GM18868 (cell line): Measurements from ENCODE around the gene IKZF1.

Source experiments
- ATAC-seq: cut with Tn5 transposase; IDR thresholded peaks from one replicate; pipeline ENCODE4 v1.9.1; 2021; ENCODE audit warnings: mild to moderate bottlenecking, moderate library complexity; ENCODE audit not compliant: unreplicated experiment

IKZF1 gene

DNA sequence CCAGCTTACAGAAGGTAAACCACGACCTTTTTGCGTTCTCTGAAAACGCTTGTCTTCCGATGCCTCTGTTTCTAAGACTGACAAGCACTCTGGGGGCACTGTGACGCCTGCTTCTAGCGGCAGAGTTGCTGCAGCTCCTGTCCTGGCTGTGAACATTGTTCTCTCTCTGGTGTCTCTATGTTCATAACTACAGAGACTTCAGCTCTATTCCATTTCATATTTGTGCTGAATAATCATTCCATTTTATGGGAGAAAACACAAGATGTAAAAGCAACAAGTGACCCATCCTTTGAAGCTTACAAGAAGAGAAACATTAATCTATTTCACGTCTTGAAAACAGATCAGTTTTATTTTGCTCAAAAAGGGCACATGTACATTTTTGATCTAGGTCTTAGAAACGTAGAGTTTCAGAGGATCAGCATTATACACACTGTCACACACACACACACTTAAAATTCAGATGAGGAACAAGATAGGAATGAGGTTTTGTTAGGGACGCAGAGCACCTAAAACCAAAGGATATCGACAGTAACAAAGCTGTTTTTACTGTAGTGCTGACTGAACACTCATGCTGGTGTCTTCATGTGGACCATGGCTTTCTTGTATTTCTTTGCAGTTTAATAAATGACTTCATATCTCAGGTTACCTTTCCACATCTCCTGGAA lies 3.0 kb downstream of the IKZF1 start:
- ATAC-seq = peak; percentile 26

DNA sequence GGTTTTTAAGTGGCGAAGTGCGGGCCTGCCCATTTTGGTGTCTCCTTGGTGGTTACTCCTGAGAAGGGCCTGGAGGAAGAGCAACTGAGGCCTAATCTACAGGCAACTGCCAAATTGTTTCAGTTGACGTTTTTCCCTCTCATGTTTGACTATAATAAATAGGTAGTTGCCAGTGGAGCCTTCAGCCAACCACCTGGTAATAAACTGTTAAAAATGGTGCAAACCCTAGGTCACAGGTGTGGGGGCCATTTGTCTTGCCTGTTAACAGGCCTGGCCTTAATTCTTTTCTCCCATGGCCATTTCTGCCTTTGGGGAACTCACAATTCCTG lies 3.7 kb downstream of the IKZF1 start:
- no peak for ATAC-seq

DNA sequence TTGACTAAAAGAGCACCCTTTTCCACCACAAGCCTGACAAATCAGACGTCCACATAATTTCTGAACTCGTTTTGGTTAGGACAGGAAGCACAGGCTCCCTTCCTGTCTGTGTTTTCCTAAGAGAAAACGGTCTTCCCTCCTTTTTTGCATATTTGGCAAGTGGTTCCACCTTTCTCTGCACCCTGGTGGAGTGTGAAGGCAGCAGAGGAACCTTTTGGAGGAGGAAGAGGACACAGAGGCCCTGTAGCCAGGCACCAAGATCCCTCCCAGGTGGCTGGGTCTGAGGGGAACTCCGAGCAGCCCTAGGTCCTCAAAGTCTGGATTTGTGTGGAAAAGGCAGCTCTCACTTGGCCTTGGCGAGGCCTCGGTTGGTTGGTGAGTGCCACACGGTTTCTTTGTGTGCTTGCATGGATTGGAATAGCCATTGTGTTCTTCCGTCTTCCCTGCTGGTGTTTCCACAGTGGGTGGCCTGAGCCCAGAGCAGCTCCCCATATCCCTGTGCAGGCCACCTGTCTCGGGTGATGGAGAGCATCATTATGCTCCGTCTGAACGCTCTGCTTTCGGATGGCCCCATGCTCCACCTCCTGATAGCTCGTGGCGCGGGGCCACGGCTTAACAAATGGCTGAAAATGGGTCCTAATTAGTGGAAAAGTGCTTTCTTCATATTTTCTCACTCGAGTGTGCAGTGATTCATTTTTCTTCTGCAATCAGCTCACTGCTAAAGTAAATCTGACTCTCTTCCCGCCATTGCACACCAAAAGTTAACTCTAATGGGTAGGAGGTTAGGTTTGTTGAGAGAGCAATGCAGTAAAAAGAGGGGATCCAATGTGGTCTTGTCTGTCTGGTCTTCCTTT lies 4.2 kb downstream of the IKZF1 start:
- ATAC-seq = peak; percentile 17

DNA sequence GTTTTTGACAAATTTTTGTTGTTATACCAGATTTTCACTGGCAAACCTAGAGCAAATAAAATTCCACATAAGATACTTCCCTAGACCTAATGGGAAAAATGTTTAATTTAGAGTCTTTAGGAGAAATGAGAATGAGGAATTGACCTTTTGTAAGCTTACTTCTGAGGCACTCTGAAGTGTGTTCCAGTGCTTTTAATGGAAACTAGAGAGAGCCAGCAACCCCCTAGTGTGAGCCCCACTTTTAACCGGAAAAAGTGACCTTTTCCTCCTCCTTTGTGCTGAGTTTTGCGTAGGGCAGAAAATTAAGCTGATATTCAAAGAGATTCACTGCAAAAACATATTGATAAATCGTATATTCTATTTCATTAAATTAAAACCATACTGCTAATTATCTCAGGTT lies 5.2 kb downstream of the IKZF1 start:
- no peak for ATAC-seq

GRCh38 chr7:50310361-50310760 lies 5.8 kb downstream of the IKZF1 start:
- no peak for ATAC-seq

DNA sequence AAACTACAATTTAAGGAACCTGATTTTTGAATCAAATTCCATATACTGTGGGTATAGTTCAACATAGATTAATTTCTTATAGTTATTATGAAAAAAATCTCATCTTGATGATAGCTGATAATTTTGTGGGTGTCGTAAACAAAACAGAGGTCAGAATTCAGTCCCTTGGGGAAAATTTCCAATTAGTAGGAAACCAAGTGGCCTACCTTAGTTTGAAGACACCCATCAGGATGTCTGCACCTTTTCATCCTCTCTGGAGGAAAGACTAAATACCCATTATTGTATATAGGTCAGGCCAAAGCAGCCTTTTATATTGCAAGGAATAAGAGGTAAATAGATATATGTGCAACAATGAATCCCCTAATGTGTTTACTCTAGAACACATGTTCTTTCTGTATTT lies 6.4 kb downstream of the IKZF1 start:
- ATAC-seq = no peak

DNA sequence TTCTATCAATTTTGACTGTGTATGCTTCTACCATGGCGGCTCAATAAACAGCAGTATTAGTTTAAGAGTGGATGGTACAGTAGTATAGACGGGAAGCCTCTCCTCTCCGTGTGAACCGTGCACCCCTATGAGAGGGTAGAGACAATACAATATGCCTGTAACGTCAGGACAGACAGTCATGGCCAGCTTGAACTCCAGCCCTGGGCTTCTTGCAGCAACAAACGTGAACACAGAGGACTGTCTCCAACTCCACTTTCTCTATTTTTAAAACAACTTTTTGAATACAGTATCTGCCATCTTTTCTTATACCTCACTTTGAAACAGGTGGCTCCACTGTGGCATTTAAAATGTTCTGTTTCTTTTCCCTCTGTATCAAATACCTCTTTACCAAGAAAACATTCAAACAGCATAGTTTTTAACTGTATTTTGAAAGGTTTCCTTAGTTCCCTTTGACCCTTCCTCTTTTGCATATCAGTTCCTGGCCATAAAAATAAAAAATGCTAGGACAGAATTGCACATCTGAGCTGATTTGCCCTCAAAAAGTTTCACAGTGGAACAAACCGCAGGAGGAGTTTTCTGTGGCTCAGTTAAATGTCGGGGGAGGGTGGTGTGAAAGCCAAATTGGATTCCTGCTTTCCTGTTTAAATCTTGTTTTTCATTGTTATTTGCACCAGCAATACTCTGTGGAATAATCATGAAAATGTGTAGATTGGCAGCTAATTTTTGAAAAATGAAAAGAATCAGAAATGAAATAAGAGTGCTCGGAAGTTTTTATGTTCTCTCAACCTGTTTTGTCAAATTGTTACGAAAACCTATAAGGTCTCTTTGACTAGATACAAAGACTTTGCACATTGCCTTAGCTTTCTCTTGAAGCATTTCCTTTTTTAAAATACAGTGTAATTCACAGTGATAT lies 8.0 kb downstream of the IKZF1 start:
- ATAC-seq = no peak

DNA sequence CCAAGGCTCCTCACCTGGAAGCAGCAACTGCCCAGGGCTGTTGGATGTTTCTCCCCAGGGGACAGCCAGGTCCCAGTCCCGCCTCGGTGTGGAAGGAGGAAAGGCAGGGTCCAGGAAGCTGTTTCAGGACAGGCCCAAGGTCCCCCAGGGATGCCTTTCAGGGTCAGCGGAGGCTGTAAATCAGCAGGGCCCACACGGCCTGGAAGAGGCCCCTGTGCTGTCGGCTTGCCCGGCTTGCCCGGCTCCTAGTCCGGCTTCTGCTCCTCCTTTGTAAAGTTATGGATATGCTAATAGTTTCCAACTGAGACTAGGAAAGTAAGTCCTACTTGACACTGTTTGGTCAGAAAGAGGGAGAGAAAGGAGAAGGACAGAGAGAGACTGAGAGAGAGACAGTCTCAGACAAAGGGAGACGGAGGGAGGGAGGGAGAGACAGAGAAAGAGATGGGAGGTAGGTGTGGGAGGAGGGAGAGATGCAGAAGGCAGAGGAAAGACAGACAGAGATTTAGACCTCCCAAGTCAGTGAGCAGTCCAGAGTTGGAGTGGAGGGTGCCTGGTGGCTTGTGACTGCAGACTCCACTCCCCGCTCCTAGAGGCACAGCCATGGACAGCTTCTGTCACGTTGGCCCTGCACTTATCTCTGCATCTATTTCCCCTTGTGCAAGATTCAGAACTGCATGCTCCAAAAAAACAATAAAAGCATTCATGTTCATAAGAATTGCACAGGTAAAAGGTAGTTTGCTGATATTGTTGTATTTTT lies 10.5 kb downstream of the IKZF1 start:
- ATAC-seq = no peak

- no peak for ATAC-seq
These were observed 11.5 kb downstream of the IKZF1 start for GRCh38 chr7:50315739-50316671.

GRCh38 chr7:50317221-50317678 lies 12.7 kb downstream of the IKZF1 start:
- peak; percentile 77 for ATAC-seq

DNA sequence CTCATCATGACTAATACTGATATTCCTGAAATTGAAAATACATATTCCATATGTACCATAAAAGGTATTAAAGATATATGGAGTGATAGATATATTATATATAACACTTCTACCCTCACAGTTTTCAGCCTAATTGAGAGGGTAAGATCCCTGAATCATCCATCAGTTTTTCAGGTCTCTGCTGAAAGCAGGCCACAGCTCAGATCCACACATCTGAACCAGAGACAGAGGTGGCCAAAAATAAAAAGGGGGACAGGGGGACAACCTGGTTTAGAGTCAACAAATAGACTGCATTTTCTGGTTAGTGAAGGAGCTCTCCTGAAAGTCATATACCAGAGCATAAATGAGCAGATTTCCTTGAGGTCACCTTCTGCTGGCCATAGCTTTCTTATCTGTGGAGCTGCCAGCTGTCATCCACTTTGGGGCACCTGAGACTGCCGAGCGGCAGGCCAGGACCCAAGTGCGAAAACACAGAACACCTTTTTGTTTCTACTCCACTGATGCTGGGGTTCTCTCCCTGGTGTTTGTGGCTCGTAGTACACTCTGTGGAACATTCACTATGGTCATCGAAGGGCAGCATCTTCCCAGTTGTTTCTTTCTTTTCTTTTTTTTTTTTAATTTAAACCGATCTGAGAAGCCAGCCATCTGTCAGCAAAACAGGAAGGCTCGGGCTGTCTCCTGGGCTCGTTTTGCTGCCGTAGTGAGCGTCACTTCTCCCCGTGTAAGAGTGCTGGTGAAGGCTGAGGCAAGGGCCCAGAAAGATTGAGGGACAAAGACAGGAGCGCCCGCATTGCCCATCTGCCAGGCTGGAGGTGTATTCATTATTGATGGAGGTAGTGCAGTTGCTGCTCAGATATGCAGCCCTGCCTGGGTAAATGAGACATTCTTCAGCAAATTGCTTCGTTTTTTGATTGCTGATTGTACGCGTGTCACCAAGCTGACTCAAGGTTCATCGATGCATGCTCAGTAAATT lies 13.5 kb downstream of the IKZF1 start:
- ATAC-seq = peak; percentile 5

- no peak for ATAC-seq
These were observed 17.1 kb downstream of the IKZF1 start for GRCh38 chr7:50321487-50322067.

- ATAC-seq = no peak
These were observed 19.6 kb downstream of the IKZF1 start for GRCh38 chr7:50324113-50324512.

GRCh38 chr7:50327443-50327842 lies 22.9 kb downstream of the IKZF1 start:
- peak; percentile 60 for ATAC-seq

DNA sequence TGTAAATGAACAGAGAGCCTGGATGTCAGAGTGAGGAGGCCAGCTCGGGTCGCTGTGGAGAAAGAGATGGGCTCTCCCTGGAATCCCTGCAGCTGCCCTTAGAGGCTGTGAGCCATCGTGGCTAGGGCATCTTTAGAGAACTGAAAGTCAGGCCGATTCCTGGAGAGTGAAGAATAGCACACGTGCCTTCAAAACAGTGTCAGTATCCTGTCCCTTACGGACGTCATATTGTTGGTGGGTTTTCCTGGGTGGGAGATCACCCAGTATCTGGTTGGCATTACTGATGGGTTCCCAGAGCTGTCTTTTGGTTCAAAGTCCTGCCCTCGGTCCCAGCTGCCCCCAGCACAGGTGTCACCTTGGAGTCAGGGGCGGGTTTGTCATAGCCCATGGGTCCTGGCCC lies 25.3 kb downstream of the IKZF1 start:
- ATAC-seq = peak; percentile 29

- ATAC-seq = no peak
These were observed 25.7 kb downstream of the IKZF1 start for GRCh38 chr7:50330254-50330653.

- ATAC-seq = no peak
These were observed 26.2 kb downstream of the IKZF1 start for GRCh38 chr7:50330696-50331095.
